ENCODE data around the gene ADARB1.

ADARB1 gene

GRCh38 chr21:45211661-45212060 is 137.3 kb downstream of the ADARB1 start:
- no peak for DNase-seq

DNA sequence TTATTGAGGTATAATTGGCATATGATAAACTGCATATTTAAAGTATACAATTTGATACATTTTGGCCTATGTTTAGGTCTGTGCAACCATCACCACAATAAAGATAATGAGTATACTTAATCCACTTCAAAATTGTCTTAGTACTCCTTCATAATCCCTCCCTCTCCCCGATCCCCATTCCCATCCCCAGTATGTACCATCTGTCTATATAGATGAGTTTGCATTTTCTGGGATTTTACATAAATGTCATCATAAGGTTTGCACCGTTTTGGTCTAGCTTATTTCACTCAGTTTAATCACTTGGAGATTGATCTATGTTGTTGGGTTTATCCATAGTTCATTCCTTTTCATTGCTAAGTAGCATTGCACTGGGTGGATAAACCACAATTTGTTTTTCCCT is 139.0 kb downstream of the ADARB1 start:
- no peak for DNase-seq

DNA sequence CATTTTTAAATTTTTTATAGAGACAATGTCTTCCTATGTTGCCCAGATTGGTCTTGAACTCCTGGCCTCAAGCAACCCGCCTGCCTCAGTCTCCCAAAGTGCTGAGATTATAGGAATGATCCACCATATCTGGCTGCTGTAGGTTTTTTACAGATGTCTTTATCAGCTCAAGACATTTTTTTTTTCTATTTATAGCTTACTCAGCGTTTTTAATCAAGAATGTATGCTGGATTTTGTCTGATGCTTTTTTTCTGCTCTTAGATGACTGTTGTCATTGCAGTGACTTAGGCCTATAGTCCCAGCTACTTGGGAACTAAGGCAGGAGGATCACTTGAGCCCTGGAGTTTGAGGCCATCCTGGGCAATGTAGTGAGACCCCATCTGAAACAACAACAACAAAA is 140.8 kb downstream of the ADARB1 start:
- no peak for DNase-seq

DNA sequence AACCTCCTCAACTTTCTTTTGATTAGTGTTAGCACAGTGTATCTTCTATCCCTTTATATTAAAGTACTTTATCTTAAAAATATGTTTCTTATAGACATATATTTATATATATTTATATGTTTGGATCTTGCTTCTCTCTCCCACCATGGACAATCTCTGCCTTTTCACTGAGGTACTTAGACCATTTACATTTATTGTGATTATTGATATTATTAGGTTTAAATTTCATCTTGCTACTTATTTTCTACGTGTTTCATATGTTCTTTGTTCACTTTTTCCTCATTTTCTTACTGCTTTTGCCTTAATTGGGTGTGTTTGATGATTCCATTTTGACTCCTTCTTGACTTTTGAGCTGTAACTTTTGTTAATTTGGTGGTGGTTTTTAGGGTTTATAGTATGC is 142.6 kb downstream of the ADARB1 start:
- DNase-seq = no peak

DNA sequence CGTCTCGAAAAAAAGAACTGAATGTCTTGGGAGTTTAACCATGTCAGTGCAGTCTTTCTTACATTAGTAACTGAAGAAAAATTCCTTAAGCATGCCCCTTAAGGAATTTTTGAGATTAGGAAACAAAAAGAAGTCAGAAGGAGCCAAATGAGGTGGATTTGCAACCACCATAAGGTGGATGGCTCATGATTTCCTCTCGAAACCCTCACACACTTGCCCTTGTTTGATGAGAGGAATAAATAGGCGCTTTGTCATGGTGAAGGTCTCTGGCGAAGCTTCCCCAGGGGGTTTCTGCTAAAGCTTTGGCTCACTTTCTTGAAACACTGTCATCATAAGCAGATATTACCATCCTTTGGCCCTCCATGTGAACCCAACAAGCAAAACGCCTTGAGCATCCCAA is 145.1 kb downstream of the ADARB1 start:
- DNase-seq = no peak

DNA sequence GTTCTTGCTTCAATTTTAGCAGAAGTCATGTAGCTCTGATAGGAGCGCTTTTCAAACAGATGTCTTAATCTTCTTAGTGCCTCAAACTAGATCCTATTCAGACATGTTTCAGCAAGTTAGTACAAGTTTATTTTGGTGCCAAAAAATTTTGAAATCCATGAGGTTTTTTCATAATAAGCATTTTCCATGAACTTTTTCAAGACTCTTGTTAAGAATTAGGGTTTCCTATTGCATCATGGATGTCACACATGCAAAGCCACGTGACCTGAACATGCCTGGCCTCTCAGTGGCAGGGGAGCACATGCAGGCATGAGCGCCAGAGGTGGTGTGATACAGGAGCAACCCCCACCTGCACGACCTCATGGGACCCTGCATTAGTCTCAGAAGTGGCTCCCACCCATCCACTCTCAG is 145.7 kb downstream of the ADARB1 start:
- no peak for DNase-seq

DNA sequence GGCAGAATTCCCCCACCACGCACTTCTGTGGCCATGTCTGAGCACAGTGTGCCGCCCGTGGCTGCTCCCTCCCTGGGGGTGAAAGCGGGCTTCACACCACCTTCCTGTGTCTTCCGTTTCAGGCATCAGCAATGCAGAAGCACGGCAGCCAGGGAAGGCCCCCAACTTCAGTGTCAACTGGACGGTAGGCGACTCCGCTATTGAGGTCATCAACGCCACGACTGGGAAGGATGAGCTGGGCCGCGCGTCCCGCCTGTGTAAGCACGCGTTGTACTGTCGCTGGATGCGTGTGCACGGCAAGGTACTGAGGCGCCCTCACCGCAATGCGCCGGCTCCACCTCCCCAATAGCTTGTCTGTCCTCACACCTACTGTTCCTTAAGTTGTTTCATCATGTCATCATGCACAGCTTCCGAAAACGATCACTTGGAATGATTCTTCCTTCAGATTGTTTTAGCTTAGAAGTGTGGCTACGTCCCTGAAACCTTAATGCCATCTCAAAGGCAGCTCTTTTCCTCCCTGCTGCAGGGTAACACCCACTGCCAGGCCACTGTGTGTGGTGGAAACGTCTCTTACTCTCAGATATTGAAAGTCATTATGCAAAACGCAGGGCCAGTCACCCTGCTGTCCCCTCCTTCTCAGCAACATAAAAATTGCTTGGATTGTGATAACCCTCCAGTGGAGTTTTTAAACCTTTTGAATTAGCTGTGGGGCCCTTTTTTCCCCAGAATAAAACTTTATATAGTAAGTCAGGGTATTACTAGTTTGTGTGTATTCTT is 146.5 kb downstream of the ADARB1 start:
- no peak for DNase-seq

DNA sequence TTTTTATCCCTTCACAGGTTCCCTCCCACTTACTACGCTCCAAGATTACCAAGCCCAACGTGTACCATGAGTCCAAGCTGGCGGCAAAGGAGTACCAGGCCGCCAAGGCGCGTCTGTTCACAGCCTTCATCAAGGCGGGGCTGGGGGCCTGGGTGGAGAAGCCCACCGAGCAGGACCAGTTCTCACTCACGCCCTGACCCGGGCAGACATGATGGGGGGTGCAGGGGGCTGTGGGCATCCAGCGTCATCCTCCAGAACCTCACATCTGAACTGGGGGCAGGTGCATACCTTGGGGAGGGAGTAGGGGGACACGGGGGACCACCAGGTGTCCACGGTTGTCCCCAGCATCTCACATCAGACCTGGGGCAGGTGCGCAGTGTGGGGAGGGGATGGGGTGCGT is 147.6 kb downstream of the ADARB1 start:
- no peak for DNase-seq

DNA sequence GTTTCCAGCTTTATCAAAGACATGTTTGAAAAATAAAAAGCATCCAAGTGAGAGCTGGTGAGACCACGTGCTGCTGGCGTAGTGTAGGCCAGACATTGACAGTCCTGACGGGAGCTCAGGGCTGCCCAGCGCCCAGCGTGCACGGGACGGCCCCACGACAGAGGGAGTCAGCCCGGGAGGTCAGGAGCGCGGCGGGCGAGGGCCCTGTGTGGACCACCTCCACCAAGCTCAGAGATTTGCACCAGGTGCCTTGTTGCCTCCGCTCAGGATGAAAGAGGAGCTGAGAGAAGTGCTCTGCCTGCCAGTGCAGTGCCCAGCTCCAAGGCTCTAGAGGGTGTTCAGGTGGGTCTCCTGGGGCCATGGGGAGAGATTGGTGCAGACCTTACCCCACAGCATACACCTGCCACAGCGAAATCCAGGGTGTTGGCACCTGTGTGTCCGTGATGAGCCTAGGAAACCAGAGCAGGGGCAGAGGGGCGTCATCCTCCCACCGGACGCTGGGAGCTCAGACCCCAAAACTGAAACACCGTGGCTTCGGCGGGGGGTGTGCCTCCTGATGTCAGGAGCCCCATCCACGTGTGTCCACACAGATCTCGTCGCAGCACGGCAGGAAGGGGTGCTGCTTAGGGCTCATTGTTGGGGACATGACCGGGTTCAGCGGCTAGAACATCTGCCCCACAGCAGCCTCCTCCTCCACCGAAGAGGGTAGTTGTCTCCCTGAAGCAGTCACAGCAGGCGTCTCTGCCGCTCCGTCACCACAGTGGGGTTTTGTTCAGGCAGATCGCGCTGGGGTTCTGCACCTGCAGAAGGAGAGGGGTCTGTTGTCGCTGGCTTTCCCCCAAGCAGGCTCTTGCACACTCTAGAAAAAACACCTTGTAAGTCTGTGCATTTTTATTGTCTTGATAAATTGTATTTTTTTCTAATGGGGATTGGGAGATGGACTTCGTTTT is 149.1 kb downstream of the ADARB1 start:
- no peak for DNase-seq

GRCh38 chr21:45224189-45224938 is 150.0 kb downstream of the ADARB1 start:
- DNase-seq = no peak

GRCh38 chr21:45225041-45225740 is 150.8 kb downstream of the ADARB1 start:
- no peak for DNase-seq

DNA sequence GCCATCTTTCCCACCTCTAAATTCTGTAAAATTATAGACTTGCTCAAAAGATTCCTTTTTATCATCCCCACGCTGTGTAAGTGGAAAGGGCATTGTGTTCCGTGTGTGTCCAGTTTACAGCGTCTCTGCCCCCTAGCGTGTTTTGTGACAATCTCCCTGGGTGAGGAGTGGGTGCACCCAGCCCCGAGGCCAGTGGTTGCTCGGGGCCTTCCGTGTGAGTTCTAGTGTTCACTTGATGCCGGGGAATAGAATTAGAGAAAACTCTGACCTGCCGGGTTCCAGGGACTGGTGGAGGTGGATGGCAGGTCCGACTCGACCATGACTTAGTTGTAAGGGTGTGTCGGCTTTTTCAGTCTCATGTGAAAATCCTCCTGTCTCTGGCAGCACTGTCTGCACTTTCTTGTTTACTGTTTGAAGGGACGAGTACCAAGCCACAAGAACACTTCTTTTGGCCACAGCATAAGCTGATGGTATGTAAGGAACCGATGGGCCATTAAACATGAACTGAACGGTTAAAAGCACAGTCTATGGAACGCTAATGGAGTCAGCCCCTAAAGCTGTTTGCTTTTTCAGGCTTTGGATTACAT is 151.5 kb downstream of the ADARB1 start:
- no peak for DNase-seq

- DNase-seq = peak in 1 of 3 experiments; percentile 9
Observed at GRCh38 chr21:45226540-45227326, 152.4 kb downstream of the ADARB1 start.

- DNase-seq = peak in 1 of 3 experiments; percentile 16
Observed at GRCh38 chr21:45227735-45228134, 153.4 kb downstream of the ADARB1 start.

DNA sequence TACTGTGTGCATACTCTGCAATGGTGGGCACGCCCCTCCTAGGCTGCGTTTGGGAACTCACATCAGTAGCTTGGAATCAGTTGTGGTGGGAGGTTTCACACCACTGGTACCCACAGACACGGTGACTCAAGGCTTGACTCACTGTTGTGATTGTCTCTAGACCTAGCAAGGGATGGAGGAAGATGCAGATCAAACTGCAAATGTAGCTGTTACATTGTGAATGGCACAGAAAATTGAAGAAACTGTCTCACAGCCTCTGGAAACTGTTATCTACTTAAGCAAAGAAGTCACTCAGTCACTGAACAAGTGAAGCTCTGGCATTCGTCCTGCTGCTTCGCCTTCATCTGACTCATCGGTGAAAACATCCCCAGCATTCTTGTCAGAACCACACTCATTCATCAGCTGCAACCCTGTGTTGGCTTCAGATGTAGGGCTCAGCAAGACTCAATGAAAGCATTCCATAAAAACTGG is 153.8 kb downstream of the ADARB1 start:
- no peak for DNase-seq

DNA sequence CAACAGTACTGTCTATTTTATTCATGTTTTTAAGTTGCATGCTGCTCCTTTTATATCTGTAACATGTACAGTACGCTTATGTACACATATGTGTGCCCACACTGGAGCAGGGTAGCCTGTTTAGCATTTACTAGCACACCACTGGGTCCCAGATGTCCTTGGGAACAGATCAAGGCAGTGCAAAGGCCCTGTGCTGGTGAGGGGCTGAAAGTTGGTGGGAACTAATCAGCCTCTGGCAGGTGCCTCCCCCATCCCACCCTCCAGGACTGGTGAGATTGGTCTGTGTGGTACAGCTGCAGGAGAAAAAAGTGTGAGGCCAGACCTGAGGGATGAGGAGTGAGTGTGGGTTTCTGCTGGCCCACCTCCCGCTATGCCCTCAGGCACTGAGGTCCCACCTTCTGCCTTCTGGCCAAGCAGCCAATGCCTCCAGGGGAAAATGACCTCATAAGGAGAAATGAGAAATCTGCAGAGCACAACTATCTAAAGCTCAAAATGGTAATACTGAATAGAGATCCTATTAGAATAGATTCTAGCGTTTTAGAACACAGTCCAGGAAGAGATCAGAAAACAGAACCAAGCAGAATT is 154.4 kb downstream of the ADARB1 start:
- no peak for DNase-seq

- DNase-seq = no peak
Observed at GRCh38 chr21:45231705-45232104, 157.3 kb downstream of the ADARB1 start.

DNA sequence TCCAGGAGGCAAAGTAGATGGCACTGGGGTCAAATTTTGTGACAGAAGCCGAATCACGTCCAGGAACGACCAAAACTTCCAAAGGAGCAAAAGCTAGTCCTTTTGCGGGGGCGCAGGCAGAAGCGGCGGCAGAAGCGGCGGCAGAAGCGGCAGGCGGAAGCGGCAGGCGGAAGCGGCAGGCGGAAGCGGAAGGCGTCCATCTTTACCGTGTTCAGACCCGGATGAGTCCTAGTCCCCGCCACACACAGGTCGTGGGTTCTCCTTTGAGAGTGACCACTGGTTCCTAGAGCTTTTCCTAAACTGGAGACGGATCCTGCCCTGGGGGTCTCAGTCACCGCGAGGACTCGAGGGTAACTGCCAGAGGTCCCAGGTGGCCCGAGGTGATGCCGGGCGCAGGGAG is 159.7 kb downstream of the ADARB1 start:
- no peak for DNase-seq

DNA sequence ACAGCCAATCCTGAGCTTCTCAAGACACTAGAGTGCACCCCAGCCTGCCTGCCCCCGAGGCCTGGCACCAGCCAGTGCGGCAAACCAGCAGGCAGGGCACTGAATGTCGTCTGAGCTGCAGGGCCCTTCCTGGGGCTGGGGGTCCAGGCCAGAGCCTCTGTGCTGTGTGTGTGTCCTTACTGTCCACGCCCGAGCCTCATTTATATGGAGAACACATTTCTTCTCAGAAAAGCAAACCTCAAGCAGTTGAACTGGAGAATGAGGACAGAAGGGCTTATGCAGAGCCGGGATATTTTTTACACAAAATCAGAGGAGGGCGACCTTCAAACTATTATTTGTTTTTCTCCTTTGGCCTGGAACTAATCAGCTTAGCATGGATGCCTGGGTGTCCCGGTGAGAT is 160.6 kb downstream of the ADARB1 start:
- no peak for DNase-seq

DNA sequence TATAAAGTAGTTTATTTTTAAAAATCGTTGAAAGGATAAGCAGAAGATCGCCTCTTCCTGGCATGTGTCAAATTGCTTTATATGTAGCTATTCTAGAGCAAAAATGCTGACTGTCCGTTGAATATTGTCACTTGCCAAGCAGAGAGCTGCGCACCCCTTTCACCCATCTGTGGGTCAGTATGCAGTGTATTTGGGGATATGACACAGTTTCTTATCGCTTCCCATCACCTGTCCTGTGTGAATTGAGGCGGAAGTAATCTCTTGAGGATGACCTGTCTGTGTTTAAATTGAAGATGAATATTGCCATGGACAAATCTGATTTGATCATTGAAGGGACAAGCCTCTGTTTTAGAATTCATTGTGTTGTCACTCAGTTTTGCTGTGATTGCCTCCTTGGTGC is 161.1 kb downstream of the ADARB1 start:
- no peak for DNase-seq

- no peak for DNase-seq
Observed at GRCh38 chr21:45236481-45236880, 162.1 kb downstream of the ADARB1 start.

Data from NCI-H1417 (cell line).